HepG2 (cell line): ENCODE measurements around the gene S100A10. TPM values are rescaled to one million over a fixed set of nuclear protein-coding genes. Genes with fewer than 3 reads are reported as not detected.

ENCODE experiments used
- AGO2 ChIP-seq: fragments of 200-400 bp; formaldehyde crosslinking; optimal IDR thresholded peaks from 2 replicates; pipeline ENCODE3; 2017; ENCODE audit warnings: mild to moderate bottlenecking, low read depth, low read length, moderate library complexity
- GFI1 ChIP-seq: sonication (generic); formaldehyde crosslinking; IDR thresholded peaks from 2 replicates; pipeline ENCODE4 v1.5.0; 2020; ENCODE audit warnings: missing genetic modification reagents, mild to moderate bottlenecking, borderline replicate concordance
- HMG20A ChIP-seq: IDR thresholded peaks from 2 replicates; pipeline ENCODE4 v1.6.1; 2016; ENCODE audit warnings: borderline replicate concordance
- KDM5A ChIP-seq: fragments of 200-600 bp; sonication (generic); IDR thresholded peaks from 2 replicates; pipeline ENCODE4 v1.7.0; 2018; ENCODE audit warnings: antibody characterized with exemption, mild to moderate bottlenecking, low read length, borderline replicate concordance
- NAIF1 ChIP-seq: sonication (generic); formaldehyde crosslinking; IDR thresholded peaks from 2 replicates; pipeline ENCODE4 v1.5.0; 2020; ENCODE audit warnings: mild to moderate bottlenecking, missing genetic modification reagents, borderline replicate concordance
- NFYB ChIP-seq: sonication (generic); formaldehyde crosslinking; IDR thresholded peaks from 2 replicates; pipeline ENCODE4 v1.4.0; 2020; ENCODE audit warnings: missing genetic modification reagents
- TBX2 ChIP-seq: sonication (generic); formaldehyde crosslinking; IDR thresholded peaks from 2 replicates; pipeline ENCODE4 v1.5.0; 2020; ENCODE audit warnings: missing genetic modification reagents, mild to moderate bottlenecking, borderline replicate concordance
- WIZ ChIP-seq: sonication (generic); formaldehyde crosslinking; IDR thresholded peaks from 2 replicates; pipeline ENCODE4 v1.5.1; 2020; ENCODE audit warnings: mild to moderate bottlenecking, missing genetic modification reagents
- ZMYM3 ChIP-seq: sonication (generic); formaldehyde crosslinking; IDR thresholded peaks from 2 replicates; pipeline ENCODE4 v1.5.1; 2020; ENCODE audit warnings: mild to moderate bottlenecking, missing genetic modification reagents
- ZNF484 ChIP-seq: sonication (generic); formaldehyde crosslinking; IDR thresholded peaks from 2 replicates; pipeline ENCODE4 v1.5.1; 2020; ENCODE audit warnings: mild to moderate bottlenecking, low read depth, missing genetic modification reagents, borderline replicate concordance
- ZNF629 ChIP-seq: sonication (generic); formaldehyde crosslinking; conservative IDR thresholded peaks from 2 replicates; pipeline ENCODE4 v1.5.0; 2020; ENCODE audit warnings: missing genetic modification reagents
- ZNF747 ChIP-seq: sonication (generic); formaldehyde crosslinking; IDR thresholded peaks from 2 replicates; pipeline ENCODE4 v1.8.1; 2023; ENCODE audit warnings: missing genetic modification reagents, mild to moderate bottlenecking, borderline replicate concordance
- ZSCAN9 ChIP-seq: IDR thresholded peaks from 2 replicates; pipeline ENCODE4 v1.6.1; 2016; ENCODE audit warnings: borderline replicate concordance
- polyA plus RNA-seq, 8 experiments: library from polyadenylated mRNA; depleted of rRNA in 3 of 8; stranded (reverse) in 7 of 8; unstranded in 1 of 8; fragments of >200 nt; fragmentation: Illumina TruSeq in 4 of 8; extraction: Trizol in 4 of 8; gene quantifications; 2 replicates each; pipeline versions ENCODE4 v1.2.1 to v1.2.3, GENCODE V29; 2011 to 2016; ENCODE audit warnings: low read depth in 4 of 8, missing spikeins in 1 of 8, mixed read lengths in 1 of 8; ENCODE audit not compliant: insufficient read depth in 1 of 8
- total RNA-seq, 5 experiments: library from RNA; depleted of rRNA; stranded (reverse); fragments of >200 nt; fragmentation: Illumina TruSeq; extraction: Trizol; gene quantifications; 2 replicates each; pipeline ENCODE4 v1.2.3, GENCODE V29; 2016; ENCODE audit warnings: low read depth in 1 of 5
- TF ChIP-seq, protein P1 (sequence below): sonication (generic); formaldehyde crosslinking; IDR thresholded peaks from 2 replicates; pipeline ENCODE4 v1.5.0; 2020; ENCODE audit warnings: mild to moderate bottlenecking, missing genetic modification reagents
- TF ChIP-seq, protein P2 (sequence below): sonication (generic); formaldehyde crosslinking; IDR thresholded peaks from 2 replicates; pipeline ENCODE4 v1.4.0; 2020; ENCODE audit warnings: missing genetic modification reagents
- TF ChIP-seq, protein P3 (sequence below): sonication (generic); formaldehyde crosslinking; IDR thresholded peaks from 2 replicates; pipeline ENCODE4 v1.5.1; 2020; ENCODE audit warnings: missing genetic modification reagents, mild to moderate bottlenecking, borderline replicate concordance
- TF ChIP-seq, protein P4 (sequence below): IDR thresholded peaks from 2 replicates; pipeline ENCODE4 v1.6.1; 2016; ENCODE audit warnings: low read depth
- TF ChIP-seq, protein P5 (sequence below): sonication (generic); IDR thresholded peaks from 2 replicates; pipeline ENCODE4 v1.6.1; 2016; ENCODE audit warnings: low read depth, borderline replicate concordance
- TF ChIP-seq, protein P6 (sequence below): sonication (generic); formaldehyde crosslinking; IDR thresholded peaks from 2 replicates; pipeline ENCODE4 v1.4.0; 2020; ENCODE audit warnings: missing genetic modification reagents

S100A10 gene
- total and polyA plus RNA-seq, 2 of the 13 experiments (the other 11 are each of a cell fraction or from before 2014, with no cell fraction given) = 16.8 to 28.7 TPM

DNA sequence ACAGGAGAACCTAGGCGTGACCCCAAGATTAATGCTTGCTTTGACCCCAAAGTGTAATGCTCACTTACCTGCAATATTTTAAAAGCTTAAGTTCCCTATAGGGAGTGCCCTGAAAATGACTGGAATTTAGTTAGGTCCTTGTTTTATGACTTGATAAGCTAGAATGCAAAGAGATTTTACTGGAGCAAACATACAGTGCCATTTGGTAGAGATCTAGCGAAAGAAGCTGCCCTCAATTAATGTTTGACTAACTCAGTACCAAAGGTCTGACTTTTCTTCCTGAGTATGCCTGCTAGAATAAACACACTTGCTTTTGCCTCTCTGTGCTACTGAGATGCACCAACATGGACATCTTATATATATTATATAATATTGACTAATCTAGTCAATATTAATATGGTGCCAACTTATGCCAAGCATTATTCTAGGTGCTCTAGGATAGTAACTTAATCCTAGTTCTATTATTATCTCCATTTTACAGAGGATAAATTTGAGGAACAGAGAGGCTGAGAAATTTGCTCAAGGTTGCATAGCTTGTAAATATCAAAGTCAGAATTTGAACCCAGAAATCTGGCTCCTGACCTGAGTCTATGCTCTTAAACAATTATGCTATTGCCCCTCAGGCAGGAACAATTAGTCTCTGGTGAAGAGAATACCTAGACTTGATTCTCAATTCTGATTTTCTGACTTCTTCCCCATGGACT is 18.2 kb downstream of the S100A10 start (continued):
- TF ChIP-seq, protein P1, sequence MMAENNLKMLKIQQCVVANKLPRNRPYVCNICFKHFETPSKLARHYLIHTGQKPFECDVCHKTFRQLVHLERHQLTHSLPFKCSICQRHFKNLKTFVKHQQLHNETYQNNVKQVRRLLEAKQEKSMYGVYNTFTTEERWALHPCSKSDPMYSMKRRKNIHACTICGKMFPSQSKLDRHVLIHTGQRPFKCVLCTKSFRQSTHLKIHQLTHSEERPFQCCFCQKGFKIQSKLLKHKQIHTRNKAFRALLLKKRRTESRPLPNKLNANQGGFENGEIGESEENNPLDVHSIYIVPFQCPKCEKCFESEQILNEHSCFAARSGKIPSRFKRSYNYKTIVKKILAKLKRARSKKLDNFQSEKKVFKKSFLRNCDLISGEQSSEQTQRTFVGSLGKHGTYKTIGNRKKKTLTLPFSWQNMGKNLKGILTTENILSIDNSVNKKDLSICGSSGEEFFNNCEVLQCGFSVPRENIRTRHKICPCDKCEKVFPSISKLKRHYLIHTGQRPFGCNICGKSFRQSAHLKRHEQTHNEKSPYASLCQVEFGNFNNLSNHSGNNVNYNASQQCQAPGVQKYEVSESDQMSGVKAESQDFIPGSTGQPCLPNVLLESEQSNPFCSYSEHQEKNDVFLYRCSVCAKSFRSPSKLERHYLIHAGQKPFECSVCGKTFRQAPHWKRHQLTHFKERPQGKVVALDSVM (CRISPR knock-in tag) = no peak
- TF ChIP-seq, protein P2, sequence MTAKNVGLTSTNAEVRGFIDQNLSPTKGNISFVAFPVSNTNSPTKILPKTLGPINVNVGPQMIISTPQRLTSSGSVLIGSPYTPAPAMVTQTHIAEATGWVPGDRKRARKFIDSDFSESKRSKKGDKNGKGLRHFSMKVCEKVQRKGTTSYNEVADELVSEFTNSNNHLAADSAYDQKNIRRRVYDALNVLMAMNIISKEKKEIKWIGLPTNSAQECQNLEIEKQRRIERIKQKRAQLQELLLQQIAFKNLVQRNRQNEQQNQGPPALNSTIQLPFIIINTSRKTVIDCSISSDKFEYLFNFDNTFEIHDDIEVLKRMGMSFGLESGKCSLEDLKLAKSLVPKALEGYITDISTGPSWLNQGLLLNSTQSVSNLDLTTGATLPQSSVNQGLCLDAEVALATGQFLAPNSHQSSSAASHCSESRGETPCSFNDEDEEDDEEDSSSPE (CRISPR knock-in tag) = no peak
- TF ChIP-seq KDM5A = no peak
- no peak for TF ChIP-seq ZNF629 (CRISPR knock-in tag)
- no peak for TF ChIP-seq WIZ (CRISPR knock-in tag)
- TF ChIP-seq, protein P3, sequence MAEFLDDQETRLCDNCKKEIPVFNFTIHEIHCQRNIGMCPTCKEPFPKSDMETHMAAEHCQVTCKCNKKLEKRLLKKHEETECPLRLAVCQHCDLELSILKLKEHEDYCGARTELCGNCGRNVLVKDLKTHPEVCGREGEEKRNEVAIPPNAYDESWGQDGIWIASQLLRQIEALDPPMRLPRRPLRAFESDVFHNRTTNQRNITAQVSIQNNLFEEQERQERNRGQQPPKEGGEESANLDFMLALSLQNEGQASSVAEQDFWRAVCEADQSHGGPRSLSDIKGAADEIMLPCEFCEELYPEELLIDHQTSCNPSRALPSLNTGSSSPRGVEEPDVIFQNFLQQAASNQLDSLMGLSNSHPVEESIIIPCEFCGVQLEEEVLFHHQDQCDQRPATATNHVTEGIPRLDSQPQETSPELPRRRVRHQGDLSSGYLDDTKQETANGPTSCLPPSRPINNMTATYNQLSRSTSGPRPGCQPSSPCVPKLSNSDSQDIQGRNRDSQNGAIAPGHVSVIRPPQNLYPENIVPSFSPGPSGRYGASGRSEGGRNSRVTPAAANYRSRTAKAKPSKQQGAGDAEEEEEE (CRISPR knock-in tag) = no peak
- TF ChIP-seq ZMYM3 (CRISPR knock-in tag) = peak; percentile 82
- TF ChIP-seq, protein P4, sequence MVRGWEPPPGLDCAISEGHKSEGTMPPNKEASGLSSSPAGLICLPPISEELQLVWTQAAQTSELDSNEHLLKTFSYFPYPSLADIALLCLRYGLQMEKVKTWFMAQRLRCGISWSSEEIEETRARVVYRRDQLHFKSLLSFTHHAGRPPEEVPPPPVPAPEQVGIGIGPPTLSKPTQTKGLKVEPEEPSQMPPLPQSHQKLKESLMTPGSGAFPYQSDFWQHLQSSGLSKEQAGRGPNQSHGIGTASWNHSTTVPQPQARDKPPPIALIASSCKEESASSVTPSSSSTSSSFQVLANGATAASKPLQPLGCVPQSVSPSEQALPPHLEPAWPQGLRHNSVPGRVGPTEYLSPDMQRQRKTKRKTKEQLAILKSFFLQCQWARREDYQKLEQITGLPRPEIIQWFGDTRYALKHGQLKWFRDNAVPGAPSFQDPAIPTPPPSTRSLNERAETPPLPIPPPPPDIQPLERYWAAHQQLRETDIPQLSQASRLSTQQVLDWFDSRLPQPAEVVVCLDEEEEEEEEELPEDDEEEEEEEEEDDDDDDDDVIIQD = no peak
- TF ChIP-seq ZNF484 (CRISPR knock-in tag) = no peak
- TF ChIP-seq NAIF1 = no peak
- peak; percentile 53; the same call in 1 of the 2 replicates for TF ChIP-seq GFI1
- TF ChIP-seq ZNF747 = no peak
- TF ChIP-seq, protein P5, sequence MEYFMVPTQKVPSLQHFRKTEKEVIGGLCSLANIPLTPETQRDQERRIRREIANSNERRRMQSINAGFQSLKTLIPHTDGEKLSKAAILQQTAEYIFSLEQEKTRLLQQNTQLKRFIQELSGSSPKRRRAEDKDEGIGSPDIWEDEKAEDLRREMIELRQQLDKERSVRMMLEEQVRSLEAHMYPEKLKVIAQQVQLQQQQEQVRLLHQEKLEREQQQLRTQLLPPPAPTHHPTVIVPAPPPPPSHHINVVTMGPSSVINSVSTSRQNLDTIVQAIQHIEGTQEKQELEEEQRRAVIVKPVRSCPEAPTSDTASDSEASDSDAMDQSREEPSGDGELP = no peak
- TF ChIP-seq ZSCAN9 (CRISPR knock-in tag) = no peak
- no peak for TF ChIP-seq TBX2
- no peak; the same call in 1 of the 2 replicates for TF ChIP-seq HMG20A
- TF ChIP-seq, protein P6, sequence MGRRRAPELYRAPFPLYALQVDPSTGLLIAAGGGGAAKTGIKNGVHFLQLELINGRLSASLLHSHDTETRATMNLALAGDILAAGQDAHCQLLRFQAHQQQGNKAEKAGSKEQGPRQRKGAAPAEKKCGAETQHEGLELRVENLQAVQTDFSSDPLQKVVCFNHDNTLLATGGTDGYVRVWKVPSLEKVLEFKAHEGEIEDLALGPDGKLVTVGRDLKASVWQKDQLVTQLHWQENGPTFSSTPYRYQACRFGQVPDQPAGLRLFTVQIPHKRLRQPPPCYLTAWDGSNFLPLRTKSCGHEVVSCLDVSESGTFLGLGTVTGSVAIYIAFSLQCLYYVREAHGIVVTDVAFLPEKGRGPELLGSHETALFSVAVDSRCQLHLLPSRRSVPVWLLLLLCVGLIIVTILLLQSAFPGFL = no peak
- no peak for TF ChIP-seq NFYB
- TF ChIP-seq AGO2 = no peak
